IPS-18a (cell line): ENCODE measurements around the gene CERS5.
A peak's percentile ranks its signal among the peaks of the same experiment; 100 is the strongest.

Experiments used
- H3K27ac ChIP-seq: one replicate; pipeline ENCODE4 v1.5.1; 2013; ENCODE audit warnings: low read length
- H3K27me3 ChIP-seq: one replicate; pipeline ENCODE4 v1.6.1; 2013; ENCODE audit warnings: mild to moderate bottlenecking, low read length; ENCODE audit not compliant: control insufficient read depth, insufficient read depth
- H3K36me3 ChIP-seq: one replicate; pipeline ENCODE4 v1.6.1; 2013; ENCODE audit warnings: low read depth, low read length; ENCODE audit not compliant: control insufficient read depth
- H3K4me1 ChIP-seq: one replicate; pipeline ENCODE4 v1.6.1; 2013; ENCODE audit warnings: low read depth, low read length; ENCODE audit not compliant: control insufficient read depth
- H3K4me3 ChIP-seq: one replicate; pipeline ENCODE4 v1.5.1; 2013; ENCODE audit warnings: low read length
- H3K9ac ChIP-seq: one replicate; pipeline ENCODE4 v1.6.1; 2013; ENCODE audit warnings: mild to moderate bottlenecking, low read length, moderate library complexity
- H3K9me3 ChIP-seq: one replicate; pipeline ENCODE4 v1.6.1; 2013; ENCODE audit warnings: low read depth, low read length; ENCODE audit not compliant: control insufficient read depth

CERS5 gene

DNA sequence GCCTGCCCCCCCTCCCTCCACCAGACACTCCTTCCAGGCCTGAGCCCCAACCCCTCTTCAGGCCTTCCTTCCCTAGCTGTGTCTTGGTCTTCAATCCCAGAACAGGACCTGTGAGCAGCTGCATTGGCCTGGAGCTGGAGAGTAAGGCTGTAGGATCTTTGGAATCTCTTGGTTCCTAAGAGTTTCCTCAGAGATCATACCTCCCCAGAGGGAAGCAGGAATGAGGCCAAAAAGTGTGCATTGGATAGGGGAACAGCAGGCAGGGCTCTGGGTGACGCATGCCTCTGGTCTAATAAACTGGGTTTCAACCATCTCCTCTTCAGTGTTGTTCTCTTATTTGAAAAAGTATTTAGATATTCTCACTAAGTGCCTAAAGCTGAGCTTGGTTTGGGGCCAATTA lies 83.9 kb downstream of the CERS5 start:
- H3K4me3 ChIP-seq, result no peak overlapping the region
- H3K4me1 ChIP-seq, result no peaks in the 10 kb centered on the region
- H3K27me3 ChIP-seq, result peaks cover 24% of the 10 kb centered on the region
- H3K9ac ChIP-seq, result no peak overlapping the region
- peaks cover 20% of the 10 kb centered on the region for H3K36me3 ChIP-seq
- no peak overlapping the region for H3K27ac ChIP-seq
- H3K9me3 ChIP-seq, result no peaks in the 10 kb centered on the region

DNA sequence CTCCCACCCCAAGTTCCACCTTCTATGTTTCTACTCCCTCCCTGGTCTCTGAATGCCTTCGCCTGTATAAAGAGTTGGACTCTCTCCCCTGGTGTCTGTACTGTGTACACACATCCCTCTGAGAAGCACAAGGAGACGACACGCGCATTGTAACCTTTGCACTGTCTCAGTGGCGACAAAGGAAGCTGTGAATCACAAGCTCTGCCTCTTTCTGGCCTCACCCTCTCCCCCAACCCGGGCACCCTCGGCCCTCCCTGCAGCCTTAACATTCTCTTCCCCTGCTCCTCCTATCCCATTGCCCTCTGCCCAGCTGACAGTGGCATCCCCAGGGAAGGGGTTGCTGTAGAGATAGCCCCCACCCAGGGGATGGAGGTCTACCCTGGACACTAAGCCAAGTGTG lies 84.5 kb downstream of the CERS5 start:
- Histone ChIP-seq H3K4me1 (no peaks in the 10 kb centered on the region), H3K27ac (no peak overlapping the region), H3K36me3 (peaks cover 13% of the 10 kb centered on the region), H3K9me3 (no peaks in the 10 kb centered on the region), H3K4me3 (no peak overlapping the region), H3K9ac (no peak overlapping the region), H3K27me3 (peaks cover 24% of the 10 kb centered on the region)

DNA sequence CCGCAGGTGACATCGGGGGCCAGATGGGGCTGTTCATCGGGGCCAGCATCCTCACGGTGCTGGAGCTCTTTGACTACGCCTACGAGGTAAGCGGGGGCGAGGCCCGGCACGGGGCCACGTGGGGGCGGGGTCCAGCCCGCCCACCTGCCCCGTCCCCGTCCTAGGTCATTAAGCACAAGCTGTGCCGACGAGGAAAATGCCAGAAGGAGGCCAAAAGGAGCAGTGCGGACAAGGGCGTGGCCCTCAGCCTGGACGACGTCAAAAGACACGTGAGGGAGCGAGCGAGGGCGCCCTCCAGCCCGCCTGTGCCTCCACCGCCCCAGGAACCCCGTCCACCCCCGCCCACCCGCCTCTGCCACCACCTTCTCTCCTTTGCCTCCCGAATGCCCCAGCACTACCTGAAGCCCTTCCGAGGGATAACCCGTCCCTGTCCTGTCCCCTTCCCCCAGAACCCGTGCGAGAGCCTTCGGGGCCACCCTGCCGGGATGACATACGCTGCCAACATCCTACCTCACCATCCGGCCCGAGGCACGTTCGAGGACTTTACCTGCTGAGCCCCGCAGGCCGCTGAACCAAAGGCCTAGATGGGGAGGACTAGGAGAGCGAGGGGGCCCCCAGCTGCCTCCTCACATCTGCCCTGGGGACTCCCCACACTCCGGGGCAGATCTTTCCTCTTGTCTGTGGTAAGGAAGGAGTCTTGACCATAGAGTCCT lies 85.9 kb downstream of the CERS5 start:
- Histone ChIP-seq H3K9ac (no peak overlapping the region), H3K27me3 (peaks cover 24% of the 10 kb centered on the region), H3K36me3 (no peaks in the 10 kb centered on the region), H3K4me3 (peak overlapping the region; percentile 6), H3K9me3 (no peaks in the 10 kb centered on the region), H3K4me1 (no peaks in the 10 kb centered on the region), H3K27ac (no peak overlapping the region)

DNA sequence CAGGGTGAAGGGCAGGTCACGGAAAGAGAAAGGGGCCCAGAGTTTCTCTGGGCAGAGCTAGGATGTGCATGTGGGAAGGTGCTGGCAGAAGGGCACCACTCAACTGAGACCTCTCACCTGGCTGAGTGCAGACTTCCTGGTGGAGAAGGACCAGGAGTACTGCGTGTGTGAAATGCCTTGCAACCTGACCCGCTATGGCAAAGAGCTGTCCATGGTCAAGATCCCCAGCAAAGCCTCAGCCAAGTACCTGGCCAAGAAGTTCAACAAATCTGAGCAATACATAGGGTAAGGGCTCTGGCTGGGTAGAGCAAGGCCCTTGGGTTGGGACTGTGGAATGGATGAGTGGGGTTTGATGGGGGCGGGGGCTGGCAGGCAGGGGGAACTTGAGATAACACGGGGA lies 87.4 kb downstream of the CERS5 start:
- Histone ChIP-seq H3K27me3 (peaks cover 24% of the 10 kb centered on the region), H3K27ac (no peak overlapping the region), H3K4me1 (no peaks in the 10 kb centered on the region), H3K9me3 (no peaks in the 10 kb centered on the region), H3K4me3 (no peak overlapping the region), H3K36me3 (no peaks in the 10 kb centered on the region), H3K9ac (no peak overlapping the region)
